Nephron progenitor cell (in vitro differentiated cells): ENCODE data around the gene PNISR.

Experiments used
- DNase-seq: peaks from one replicate; pipeline ENCODE4 v3.0.0; 2021
- H3K27ac Mint-ChIP-seq: 2 replicates; pipeline ENCODE4 v1.8.0; 2021; ENCODE audit warnings: mild to moderate bottlenecking, moderate library complexity, mixed read lengths
- H3K27me3 Mint-ChIP-seq: 2 replicates; pipeline ENCODE4 v1.8.0; 2021; ENCODE audit warnings: mild to moderate bottlenecking, low read depth, mixed read lengths; ENCODE audit not compliant: poor library complexity
- H3K36me3 Mint-ChIP-seq: 2 replicates; pipeline ENCODE4 v1.8.0; 2021; ENCODE audit warnings: low read depth, mixed read lengths
- H3K4me1 Mint-ChIP-seq: 2 replicates; pipeline ENCODE4 v1.8.0; 2021; ENCODE audit warnings: mixed read lengths
- H3K4me3 Mint-ChIP-seq: 2 replicates; pipeline ENCODE4 v1.8.0; 2021; ENCODE audit warnings: mild to moderate bottlenecking, moderate library complexity, mixed read lengths
- H3K9me3 Mint-ChIP-seq: 2 replicates; pipeline ENCODE4 v1.8.0; 2021; ENCODE audit warnings: mild to moderate bottlenecking, moderate library complexity, mixed read lengths
- CTCF ChIP-seq: fragments of 200-600 bp; sonication (generic); IDR thresholded peaks from 2 replicates; pipeline ENCODE4 v1.5.0; 2021; ENCODE audit warnings: antibody characterized with exemption

The PNISR gene

GRCh38 chr6:99446076-99446475 lies 21.0 kb upstream of the PNISR start:
- H3K27ac Mint-ChIP-seq: no peak overlapping the region
- peaks cover 96% of the 10 kb centered on the region for H3K36me3 Mint-ChIP-seq
- DNase-seq: no peak
- H3K4me3 Mint-ChIP-seq: no peak overlapping the region
- H3K27me3 Mint-ChIP-seq: peaks cover 7% of the 10 kb centered on the region
- H3K9me3 Mint-ChIP-seq: peaks cover 52% of the 10 kb centered on the region
- H3K4me1 Mint-ChIP-seq: no peaks in the 10 kb centered on the region
- TF ChIP-seq CTCF: no peak

GRCh38 chr6:99434702-99435530 lies 9.8 kb upstream of the PNISR start:
- H3K9me3 Mint-ChIP-seq: no peaks in the 10 kb centered on the region
- no peak for DNase-seq
- H3K4me3 Mint-ChIP-seq: no peak overlapping the region
- peaks cover 28% of the 10 kb centered on the region for H3K36me3 Mint-ChIP-seq
- H3K27me3 Mint-ChIP-seq: peaks cover 5% of the 10 kb centered on the region
- TF ChIP-seq CTCF: peak; percentile 87
- H3K4me1 Mint-ChIP-seq: peaks cover 13% of the 10 kb centered on the region
- H3K27ac Mint-ChIP-seq: no peak overlapping the region

GRCh38 chr6:99432877-99433276 lies 7.8 kb upstream of the PNISR start:
- Mint-ChIP-seq H3K9me3 (no peaks in the 10 kb centered on the region), H3K27me3 (peaks cover 7% of the 10 kb centered on the region), H3K4me1 (peaks cover 25% of the 10 kb centered on the region), H3K4me3 (no peak overlapping the region), H3K36me3 (peaks cover 37% of the 10 kb centered on the region), H3K27ac (peak overlapping the region; percentile 32)
- peak; percentile 61 for DNase-seq
- no peak for TF ChIP-seq CTCF

GRCh38 chr6:99431901-99432300 lies 6.8 kb upstream of the PNISR start:
- Mint-ChIP-seq H3K4me3 (no peak overlapping the region), H3K27ac (no peak overlapping the region), H3K4me1 (peaks cover 35% of the 10 kb centered on the region), H3K27me3 (peaks cover 8% of the 10 kb centered on the region), H3K36me3 (peaks cover 39% of the 10 kb centered on the region), H3K9me3 (no peaks in the 10 kb centered on the region)
- no peak for TF ChIP-seq CTCF
- DNase-seq: no peak

- peak overlapping the region; percentile 45 for H3K27ac Mint-ChIP-seq
- no peak for TF ChIP-seq CTCF
- no peak for DNase-seq
These were observed 2.9 kb upstream of the PNISR start for GRCh38 chr6:99427988-99428387.

GRCh38 chr6:99426451-99426757 lies 1.3 kb upstream of the PNISR start:
- Mint-ChIP-seq H3K4me1 (peaks cover 58% of the 10 kb centered on the region), H3K36me3 (peaks cover 54% of the 10 kb centered on the region), H3K9me3 (no peaks in the 10 kb centered on the region), H3K4me3 (peak overlapping the region; percentile 96), H3K27me3 (peaks cover 8% of the 10 kb centered on the region), H3K27ac (peak overlapping the region; percentile 100)
- DNase-seq: no peak
- TF ChIP-seq CTCF: no peak

More at GRCh38 chr6:99427988-99428387, 2.9 kb upstream of the PNISR start:
- Mint-ChIP-seq H3K36me3 (peaks cover 45% of the 10 kb centered on the region), H3K4me1 (peaks cover 53% of the 10 kb centered on the region), H3K27me3 (peaks cover 8% of the 10 kb centered on the region), H3K4me3 (peak overlapping the region; percentile 96), H3K9me3 (no peaks in the 10 kb centered on the region)
